HEK293 (cell line): Measurements from ENCODE around the gene CAMSAP3.

Source experiments
- ATF2 ChIP-seq: fragments of 450-650 bp; formaldehyde crosslinking; IDR thresholded peaks from 2 replicates; pipeline ENCODE4 v1.5.1; 2016; ENCODE audit warnings: missing biosample characterization, missing genetic modification characterization, low read depth
- CTCF ChIP-seq: fragments of 450-650 bp; formaldehyde crosslinking; IDR thresholded peaks from 2 replicates; pipeline ENCODE4 v1.5.1; 2016; ENCODE audit warnings: missing biosample characterization, missing genetic modification characterization
- KLF8 ChIP-seq: fragments of 450-650 bp; formaldehyde crosslinking; IDR thresholded peaks from 2 replicates; pipeline ENCODE4 v1.5.1; 2016; ENCODE audit warnings: missing biosample characterization, missing genetic modification characterization
- REST ChIP-seq: fragments of 450-650 bp; formaldehyde crosslinking; IDR thresholded peaks from 2 replicates; pipeline ENCODE4 v1.5.1; 2016; ENCODE audit warnings: missing biosample characterization, missing genetic modification characterization
- YY1 ChIP-seq: fragments of 450-650 bp; formaldehyde crosslinking; IDR thresholded peaks from 2 replicates; pipeline ENCODE4 v1.5.1; 2018; ENCODE audit warnings: missing biosample characterization, missing genetic modification characterization
- ZBTB7A ChIP-seq: fragments of 450-650 bp; formaldehyde crosslinking; IDR thresholded peaks from 2 replicates; pipeline ENCODE4 v1.5.1; 2016; ENCODE audit warnings: low read depth, missing biosample characterization, missing genetic modification characterization
- ZNF133 ChIP-seq: fragments of 450-650 bp; formaldehyde crosslinking; IDR thresholded peaks from 2 replicates; pipeline ENCODE4 v1.5.1; 2016; ENCODE audit warnings: missing biosample characterization, missing genetic modification characterization
- ZNF350 ChIP-seq: fragments of 450-650 bp; formaldehyde crosslinking; IDR thresholded peaks from 2 replicates; pipeline ENCODE4 v1.5.0; 2017; ENCODE audit warnings: missing biosample characterization, mild to moderate bottlenecking, missing genetic modification characterization
- TF ChIP-seq, protein P1 (sequence below): fragments of 450-650 bp; formaldehyde crosslinking; IDR thresholded peaks from 2 replicates; pipeline ENCODE4 v1.5.1; 2016; ENCODE audit warnings: missing biosample characterization, missing genetic modification characterization

DNA sequence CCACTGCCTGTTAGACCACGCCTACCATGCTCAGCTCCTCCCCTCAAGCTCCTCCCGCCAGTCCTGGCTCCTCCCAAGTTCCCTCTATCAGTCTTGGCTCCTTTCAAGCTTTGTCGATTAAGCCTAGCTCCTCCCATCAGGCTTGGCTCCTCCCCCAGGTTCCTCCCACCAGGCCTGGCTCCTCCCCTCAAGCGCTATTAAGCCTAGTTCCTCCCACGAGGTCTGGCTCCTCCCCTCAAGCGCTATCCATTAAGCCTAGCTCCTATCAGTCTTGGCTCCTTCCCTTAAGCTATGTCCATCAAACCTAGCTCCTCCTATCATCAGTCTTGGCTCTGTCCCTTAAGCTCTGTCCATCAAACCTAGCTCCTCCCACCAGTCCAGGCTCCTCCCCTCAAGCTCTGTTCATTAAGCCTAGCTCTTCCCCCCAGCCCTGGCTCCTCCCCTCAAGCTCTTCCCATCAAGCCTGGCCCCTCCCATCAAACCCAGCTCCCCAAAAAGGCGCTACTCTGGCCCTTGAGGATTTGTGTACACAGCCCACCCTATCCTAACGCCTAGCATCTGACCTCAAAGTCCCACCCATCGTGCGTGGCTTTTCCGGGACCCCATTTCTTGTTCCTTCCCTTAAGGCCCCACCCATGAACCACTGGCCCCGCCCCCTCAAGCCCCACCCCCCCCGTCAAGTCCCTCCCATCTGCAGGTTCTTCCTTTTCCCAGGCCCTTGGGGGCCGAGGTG lies 10.0 kb downstream of the CAMSAP3 start:
- TF ChIP-seq ZNF133 (tag by site-specific recombination) = no peak
- TF ChIP-seq CTCF = no peak
- TF ChIP-seq, protein P1, sequence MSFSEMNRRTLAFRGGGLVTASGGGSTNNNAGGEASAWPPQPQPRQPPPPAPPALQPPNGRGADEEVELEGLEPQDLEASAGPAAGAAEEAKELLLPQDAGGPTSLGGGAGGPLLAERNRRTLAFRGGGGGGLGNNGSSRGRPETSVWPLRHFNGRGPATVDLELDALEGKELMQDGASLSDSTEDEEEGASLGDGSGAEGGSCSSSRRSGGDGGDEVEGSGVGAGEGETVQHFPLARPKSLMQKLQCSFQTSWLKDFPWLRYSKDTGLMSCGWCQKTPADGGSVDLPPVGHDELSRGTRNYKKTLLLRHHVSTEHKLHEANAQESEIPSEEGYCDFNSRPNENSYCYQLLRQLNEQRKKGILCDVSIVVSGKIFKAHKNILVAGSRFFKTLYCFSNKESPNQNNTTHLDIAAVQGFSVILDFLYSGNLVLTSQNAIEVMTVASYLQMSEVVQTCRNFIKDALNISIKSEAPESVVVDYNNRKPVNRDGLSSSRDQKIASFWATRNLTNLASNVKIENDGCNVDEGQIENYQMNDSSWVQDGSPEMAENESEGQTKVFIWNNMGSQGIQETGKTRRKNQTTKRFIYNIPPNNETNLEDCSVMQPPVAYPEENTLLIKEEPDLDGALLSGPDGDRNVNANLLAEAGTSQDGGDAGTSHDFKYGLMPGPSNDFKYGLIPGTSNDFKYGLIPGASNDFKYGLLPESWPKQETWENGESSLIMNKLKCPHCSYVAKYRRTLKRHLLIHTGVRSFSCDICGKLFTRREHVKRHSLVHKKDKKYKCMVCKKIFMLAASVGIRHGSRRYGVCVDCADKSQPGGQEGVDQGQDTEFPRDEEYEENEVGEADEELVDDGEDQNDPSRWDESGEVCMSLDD (tag by site-specific recombination) = no peak
- no peak for TF ChIP-seq ZBTB7A (tag by site-specific recombination)
- TF ChIP-seq REST (tag by site-specific recombination) = no peak
- TF ChIP-seq ATF2 = no peak
- no peak for TF ChIP-seq YY1 (tag by site-specific recombination)
- TF ChIP-seq KLF8 = 0 out of 2 replicates have a peak, but pooled peaks have one; percentile 18
- no peak for TF ChIP-seq ZNF350 (tag by site-specific recombination)
